ENCODE measurements around the gene PROM1. TPM values are rescaled to one million over a fixed set of nuclear protein-coding genes. Genes with fewer than 3 reads are reported as not detected.

PROM1 gene
- total and polyA plus RNA-seq, 2 of the 8 experiments (the other 6 are each of a cell fraction or from before 2014, with no cell fraction given), result 36.0 to 59.7 TPM

GRCh38 chr4:16110199-16110598 lies 26.4 kb upstream of the PROM1 start:
- FAIRE-seq (no peak), DNase-seq (ENCODE audit: low read depth in 1 of 2, low spot score in 2 of 2) (no peak)
- H3K4me2 ChIP-seq (ENCODE audit: insufficient read depth in 1 of 2, low read depth in 2 of 2, low read length in 2 of 2), result no peak overlapping the region
- TF ChIP-seq NANOG (IDR thresholded peaks at IDR 0.05; ENCODE audit: insufficient read depth, low read depth, low read length, poor library complexity, severe bottlenecking), result no peak
- TF ChIP-seq EZH2 (IDR thresholded peaks at IDR 0.05; ENCODE audit: low read depth, low read length, severe bottlenecking), result no peak
- TF ChIP-seq, protein P1, sequence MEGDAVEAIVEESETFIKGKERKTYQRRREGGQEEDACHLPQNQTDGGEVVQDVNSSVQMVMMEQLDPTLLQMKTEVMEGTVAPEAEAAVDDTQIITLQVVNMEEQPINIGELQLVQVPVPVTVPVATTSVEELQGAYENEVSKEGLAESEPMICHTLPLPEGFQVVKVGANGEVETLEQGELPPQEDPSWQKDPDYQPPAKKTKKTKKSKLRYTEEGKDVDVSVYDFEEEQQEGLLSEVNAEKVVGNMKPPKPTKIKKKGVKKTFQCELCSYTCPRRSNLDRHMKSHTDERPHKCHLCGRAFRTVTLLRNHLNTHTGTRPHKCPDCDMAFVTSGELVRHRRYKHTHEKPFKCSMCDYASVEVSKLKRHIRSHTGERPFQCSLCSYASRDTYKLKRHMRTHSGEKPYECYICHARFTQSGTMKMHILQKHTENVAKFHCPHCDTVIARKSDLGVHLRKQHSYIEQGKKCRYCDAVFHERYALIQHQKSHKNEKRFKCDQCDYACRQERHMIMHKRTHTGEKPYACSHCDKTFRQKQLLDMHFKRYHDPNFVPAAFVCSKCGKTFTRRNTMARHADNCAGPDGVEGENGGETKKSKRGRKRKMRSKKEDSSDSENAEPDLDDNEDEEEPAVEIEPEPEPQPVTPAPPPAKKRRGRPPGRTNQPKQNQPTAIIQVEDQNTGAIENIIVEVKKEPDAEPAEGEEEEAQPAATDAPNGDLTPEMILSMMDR (IDR thresholded peaks at IDR 0.05; ENCODE audit: control extremely low read depth in 1 of 3, insufficient read depth in 1 of 3, low read depth in 1 of 3, low read length in 3 of 3), result no peak
- TF ChIP-seq TCF12 (IDR thresholded peaks at IDR 0.05; ENCODE audit: low read depth, low read length), result no peak
- TF ChIP-seq EP300 (IDR thresholded peaks at IDR 0.05; ENCODE audit: borderline replicate concordance in 1 of 2, low read depth in 2 of 2, low read length in 2 of 2), result no peak
- TF ChIP-seq MAX (IDR thresholded peaks at IDR 0.05), result no peak
- no peak for TF ChIP-seq RAD21 (IDR thresholded peaks at IDR 0.05 in 1 of 2, conservative IDR thresholded peaks at IDR 0.05 in 1 of 2; ENCODE audit: low read depth in 2 of 2, low read length in 2 of 2)
- TF ChIP-seq CHD2 (IDR thresholded peaks at IDR 0.05; ENCODE audit: low read length), result no peak
- no peak for TF ChIP-seq PHF8 (conservative IDR thresholded peaks at IDR 0.05; ENCODE audit: low read depth, low read length)
- no peak for TF ChIP-seq CBX8 (IDR thresholded peaks at IDR 0.05; ENCODE audit: borderline replicate concordance, low read depth, low read length)
- no peak for TF ChIP-seq SIRT6 (IDR thresholded peaks at IDR 0.05; ENCODE audit: low read length)
- TF ChIP-seq RXRA (IDR thresholded peaks at IDR 0.05; ENCODE audit: insufficient read depth, low read depth, low read length), result no peak

More at GRCh38 chr4:16110199-16110598, 26.4 kb upstream of the PROM1 start:
- Histone ChIP-seq H3K27ac (ENCODE audit: low read depth, low read length) (no peak overlapping the region), H3K4me1 (replicated peaks in 1 of 4; ENCODE audit: control insufficient read depth in 3 of 4, insufficient read depth in 4 of 4, low read length in 3 of 4) (no peaks in the 10 kb centered on the region), H3K9me3 (ENCODE audit: insufficient read depth in 2 of 2, low read depth in 1 of 2, low read length in 1 of 2) (no peaks in the 10 kb centered on the region), H4K8ac (ENCODE audit: extremely low read depth, insufficient read depth, low read length) (no peak overlapping the region), H3K23ac (ENCODE audit: insufficient read length) (no peak overlapping the region), H2BK5ac (ENCODE audit: low read depth, low read length) (no peak overlapping the region), H4K91ac (replicated peaks; ENCODE audit: insufficient read length, low read length) (no peak overlapping the region), H2AFZ (ENCODE audit: low read length) (no peak overlapping the region), H4K5ac (ENCODE audit: insufficient read length, low read depth, low read length) (no peak overlapping the region), H2AK5ac (ENCODE audit: low read depth, low read length) (no peak overlapping the region), H2BK20ac (ENCODE audit: low read length) (no peak overlapping the region), H3K79me2 (ENCODE audit: control insufficient read depth in 1 of 2, insufficient read depth in 2 of 2, low read length in 2 of 2) (no peaks in the 10 kb centered on the region), H2BK15ac (ENCODE audit: low read length) (no peak overlapping the region), H3K36me3 (ENCODE audit: control insufficient read depth in 2 of 4, insufficient read depth in 4 of 4, low read length in 3 of 4) (no peaks in the 10 kb centered on the region), H3K14ac (ENCODE audit: insufficient read length) (no peak overlapping the region), H2BK120ac (replicated peaks; ENCODE audit: low read depth, low read length) (no peak overlapping the region), H4K20me1 (replicated peaks in 1 of 2; ENCODE audit: control insufficient read depth in 1 of 2, insufficient read depth in 2 of 2, low read length in 2 of 2) (no peaks in the 10 kb centered on the region), H3K9ac (replicated peaks in 1 of 4; ENCODE audit: extremely low read depth in 1 of 4, low read depth in 3 of 4, low read length in 3 of 4) (no peak overlapping the region), H3K18ac (ENCODE audit: extremely low read depth, low read length) (no peak overlapping the region), H3K56ac (replicated peaks; ENCODE audit: insufficient read length, low read depth, low read length) (no peak overlapping the region), H3K4me3 (ENCODE audit: extremely low read depth in 1 of 4, insufficient read depth in 2 of 4, low read depth in 3 of 4, low read length in 4 of 4) (no peak overlapping the region), H3K4ac (replicated peaks; ENCODE audit: insufficient read length, low read depth, low read length) (no peak overlapping the region), H3K27me3 (replicated peaks in 1 of 4; ENCODE audit: control insufficient read depth in 3 of 4, extremely low read depth in 1 of 4, insufficient read depth in 3 of 4, low read length in 3 of 4) (no peaks in the 10 kb centered on the region), H3K23me2 (ENCODE audit: low read depth, low read length) (no peaks in the 10 kb centered on the region), H3K79me1 (ENCODE audit: low read depth, low read length) (no peaks in the 10 kb centered on the region), H2BK12ac (ENCODE audit: low read depth, low read length) (no peak overlapping the region)
- CTCF ChIA-PET (ENCODE audit: partially characterized antibody), result interaction anchor here (0.8 kb wide), 1 partner anchor 301 kb away, joined by 3 read pairs; no protein-coding TSS in a partner anchor
- POLR2A ChIA-PET (ENCODE audit: partially characterized antibody), result no interaction called here

Measured in H1 (cell line).